ENCODE measurements around the gene TMED10. TPM values are rescaled to one million over a fixed set of nuclear protein-coding genes. Genes with fewer than 3 reads are reported as not detected.

The TMED10 gene
- polyA plus RNA-seq, 1 donor from 2014 or later = 146 TPM

DNA sequence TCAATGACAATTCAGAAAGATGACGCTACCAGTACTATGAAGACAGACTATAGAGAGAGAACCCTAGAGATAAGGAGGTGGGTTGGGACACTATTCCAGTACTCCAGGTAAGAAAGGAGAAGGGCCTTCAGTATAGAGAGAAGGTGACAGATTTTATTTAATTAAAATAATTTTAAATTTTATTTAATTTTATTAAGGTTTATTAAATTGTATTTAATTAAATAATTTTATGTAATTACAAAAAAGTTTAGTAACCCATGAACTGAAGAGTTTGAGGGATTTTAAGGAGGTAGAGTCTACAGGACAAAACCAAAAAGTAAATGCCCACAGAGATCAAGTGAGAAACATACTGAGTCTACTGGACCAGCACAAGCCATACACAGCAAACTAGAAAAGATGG is 20.3 kb downstream of the TMED10 start:
- Histone ChIP-seq H3K36me3 (ENCODE audit: insufficient read depth, low read length) (no peaks in the 10 kb centered on the region), H3F3A (ENCODE audit: insufficient read depth, low read length, poor library complexity, severe bottlenecking) (no peaks in the 10 kb centered on the region), H3K27ac (ENCODE audit: low read length) (no peak overlapping the region), H3K27me3 (ENCODE audit: insufficient read depth, low read depth, low read length) (no peaks in the 10 kb centered on the region), H2AFZ (ENCODE audit: low read depth, low read length) (no peak overlapping the region), H3K4me2 (ENCODE audit: low read length) (no peak overlapping the region), H3K4me3 (ENCODE audit: low read length) (no peak overlapping the region), H3K9me3 (ENCODE audit: low read length) (no peaks in the 10 kb centered on the region), H3K9ac (ENCODE audit: low read length) (no peak overlapping the region), H3K79me2 (replicated peaks; ENCODE audit: insufficient read depth, low read length) (peaks cover 4% of the 10 kb centered on the region), H4K20me1 (ENCODE audit: insufficient read depth) (no peaks in the 10 kb centered on the region), H3K9me2 (ENCODE audit: insufficient read depth, low read length) (no peaks in the 10 kb centered on the region)
- TF ChIP-seq RAD21 (conservative IDR thresholded peaks at IDR 0.05) (no peak), SMC3 (conservative IDR thresholded peaks at IDR 0.05; ENCODE audit: poor library complexity) (no peak), EZH2 (IDR thresholded peaks at IDR 0.05; ENCODE audit: borderline replicate concordance, insufficient read depth, low read length, poor library complexity, severe bottlenecking) (no peak), TAF1 (IDR thresholded peaks at IDR 0.05; ENCODE audit: low read depth) (no peak), EP300 (conservative IDR thresholded peaks at IDR 0.05; ENCODE audit: poor library complexity, severe bottlenecking) (no peak), POLR2AphosphoS5 (IDR thresholded peaks at IDR 0.05) (no peak)

DNA sequence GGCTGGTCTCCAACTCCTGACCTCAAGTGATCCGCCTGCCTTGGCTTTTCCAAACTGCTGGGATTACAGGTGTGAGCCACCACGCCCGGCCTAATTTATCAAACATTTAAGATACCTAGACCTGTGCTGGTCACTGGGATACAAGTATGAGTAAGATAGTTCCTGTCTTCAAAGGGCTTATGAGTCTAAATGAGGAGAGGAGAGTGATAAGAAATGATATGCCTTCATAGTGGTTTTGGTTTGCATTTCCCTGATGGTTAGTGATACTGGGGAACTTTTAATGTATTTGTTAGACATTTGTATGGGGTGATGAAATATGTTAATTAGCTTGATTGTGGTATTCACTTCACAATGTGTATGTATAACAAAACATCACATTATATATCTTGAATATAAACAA is 21.2 kb downstream of the TMED10 start:
- H4K20me1 ChIP-seq (ENCODE audit: insufficient read depth) = no peaks in the 10 kb centered on the region

More for the DNA sequence above, 21.2 kb downstream of the TMED10 start:
- no peak overlapping the region for H3K4me3 ChIP-seq (ENCODE audit: low read length)
- H3K4me2 ChIP-seq (ENCODE audit: low read length) = no peak overlapping the region
- no peaks in the 10 kb centered on the region for H3K9me2 ChIP-seq (ENCODE audit: insufficient read depth, low read length)
- H3K27me3 ChIP-seq (ENCODE audit: insufficient read depth, low read depth, low read length) = no peaks in the 10 kb centered on the region
- no peaks in the 10 kb centered on the region for H3K36me3 ChIP-seq (ENCODE audit: insufficient read depth, low read length)
- TF ChIP-seq, protein P1, sequence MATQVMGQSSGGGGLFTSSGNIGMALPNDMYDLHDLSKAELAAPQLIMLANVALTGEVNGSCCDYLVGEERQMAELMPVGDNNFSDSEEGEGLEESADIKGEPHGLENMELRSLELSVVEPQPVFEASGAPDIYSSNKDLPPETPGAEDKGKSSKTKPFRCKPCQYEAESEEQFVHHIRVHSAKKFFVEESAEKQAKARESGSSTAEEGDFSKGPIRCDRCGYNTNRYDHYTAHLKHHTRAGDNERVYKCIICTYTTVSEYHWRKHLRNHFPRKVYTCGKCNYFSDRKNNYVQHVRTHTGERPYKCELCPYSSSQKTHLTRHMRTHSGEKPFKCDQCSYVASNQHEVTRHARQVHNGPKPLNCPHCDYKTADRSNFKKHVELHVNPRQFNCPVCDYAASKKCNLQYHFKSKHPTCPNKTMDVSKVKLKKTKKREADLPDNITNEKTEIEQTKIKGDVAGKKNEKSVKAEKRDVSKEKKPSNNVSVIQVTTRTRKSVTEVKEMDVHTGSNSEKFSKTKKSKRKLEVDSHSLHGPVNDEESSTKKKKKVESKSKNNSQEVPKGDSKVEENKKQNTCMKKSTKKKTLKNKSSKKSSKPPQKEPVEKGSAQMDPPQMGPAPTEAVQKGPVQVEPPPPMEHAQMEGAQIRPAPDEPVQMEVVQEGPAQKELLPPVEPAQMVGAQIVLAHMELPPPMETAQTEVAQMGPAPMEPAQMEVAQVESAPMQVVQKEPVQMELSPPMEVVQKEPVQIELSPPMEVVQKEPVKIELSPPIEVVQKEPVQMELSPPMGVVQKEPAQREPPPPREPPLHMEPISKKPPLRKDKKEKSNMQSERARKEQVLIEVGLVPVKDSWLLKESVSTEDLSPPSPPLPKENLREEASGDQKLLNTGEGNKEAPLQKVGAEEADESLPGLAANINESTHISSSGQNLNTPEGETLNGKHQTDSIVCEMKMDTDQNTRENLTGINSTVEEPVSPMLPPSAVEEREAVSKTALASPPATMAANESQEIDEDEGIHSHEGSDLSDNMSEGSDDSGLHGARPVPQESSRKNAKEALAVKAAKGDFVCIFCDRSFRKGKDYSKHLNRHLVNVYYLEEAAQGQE (IDR thresholded peaks at IDR 0.05; ENCODE audit: borderline replicate concordance) = no peak
- TF ChIP-seq, protein P2, sequence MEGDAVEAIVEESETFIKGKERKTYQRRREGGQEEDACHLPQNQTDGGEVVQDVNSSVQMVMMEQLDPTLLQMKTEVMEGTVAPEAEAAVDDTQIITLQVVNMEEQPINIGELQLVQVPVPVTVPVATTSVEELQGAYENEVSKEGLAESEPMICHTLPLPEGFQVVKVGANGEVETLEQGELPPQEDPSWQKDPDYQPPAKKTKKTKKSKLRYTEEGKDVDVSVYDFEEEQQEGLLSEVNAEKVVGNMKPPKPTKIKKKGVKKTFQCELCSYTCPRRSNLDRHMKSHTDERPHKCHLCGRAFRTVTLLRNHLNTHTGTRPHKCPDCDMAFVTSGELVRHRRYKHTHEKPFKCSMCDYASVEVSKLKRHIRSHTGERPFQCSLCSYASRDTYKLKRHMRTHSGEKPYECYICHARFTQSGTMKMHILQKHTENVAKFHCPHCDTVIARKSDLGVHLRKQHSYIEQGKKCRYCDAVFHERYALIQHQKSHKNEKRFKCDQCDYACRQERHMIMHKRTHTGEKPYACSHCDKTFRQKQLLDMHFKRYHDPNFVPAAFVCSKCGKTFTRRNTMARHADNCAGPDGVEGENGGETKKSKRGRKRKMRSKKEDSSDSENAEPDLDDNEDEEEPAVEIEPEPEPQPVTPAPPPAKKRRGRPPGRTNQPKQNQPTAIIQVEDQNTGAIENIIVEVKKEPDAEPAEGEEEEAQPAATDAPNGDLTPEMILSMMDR (IDR thresholded peaks at IDR 0.05; ENCODE audit: poor library complexity, severe bottlenecking) = no peak
- TF ChIP-seq EZH2 (IDR thresholded peaks at IDR 0.05; ENCODE audit: borderline replicate concordance, insufficient read depth, low read length, poor library complexity, severe bottlenecking) = no peak
- TF ChIP-seq POLR2AphosphoS5 (IDR thresholded peaks at IDR 0.05) = no peak
- H3K9me3 ChIP-seq (ENCODE audit: low read length) = no peaks in the 10 kb centered on the region
- H2AFZ ChIP-seq (ENCODE audit: low read depth, low read length) = no peak overlapping the region
- peaks cover 4% of the 10 kb centered on the region for H3K79me2 ChIP-seq (replicated peaks; ENCODE audit: insufficient read depth, low read length)
- H3K9ac ChIP-seq (ENCODE audit: low read length) = no peak overlapping the region
- no peaks in the 10 kb centered on the region for H3F3A ChIP-seq (ENCODE audit: insufficient read depth, low read length, poor library complexity, severe bottlenecking)
- H3K27ac ChIP-seq (ENCODE audit: low read length) = no peak overlapping the region
